ENCODE results near the gene MCM3AP.
"Not testable (repeated sequence)": the region's sequence is repeated elsewhere in the genome, so short reads cannot be mapped to it uniquely, and the experiment has no call there.

MCM3AP gene

GRCh38 chr21:46227811-46228344 is 57.5 kb downstream of the MCM3AP start:
- no peak for TF ChIP-seq CTCF (IDR thresholded peaks at IDR 0.05; ENCODE audit: borderline replicate concordance, control extremely low read depth, extremely low read depth, insufficient read depth, missing control alignments)
- in situ Hi-C loops (cut with MboI; ENCODE audit: low sequenced_read_pairs, unreplicated experiment): no loop called here
- DNase-seq (ENCODE audit: low spot score): peak; percentile 22

GRCh38 chr21:46226920-46227599 is 58.4 kb downstream of the MCM3AP start:
- in situ Hi-C loops (cut with MboI; ENCODE audit: low sequenced_read_pairs, unreplicated experiment): no loop called here
- DNase-seq (ENCODE audit: low spot score): peak; percentile 47
- no peak for TF ChIP-seq CTCF (IDR thresholded peaks at IDR 0.05; ENCODE audit: borderline replicate concordance, control extremely low read depth, extremely low read depth, insufficient read depth, missing control alignments)

- no peak for TF ChIP-seq CTCF (IDR thresholded peaks at IDR 0.05; ENCODE audit: borderline replicate concordance, control extremely low read depth, extremely low read depth, insufficient read depth, missing control alignments)
- DNase-seq (ENCODE audit: low spot score): no peak
- in situ Hi-C loops (cut with MboI; ENCODE audit: low sequenced_read_pairs, unreplicated experiment): no loop called here
Measured at GRCh38 chr21:46226146-46226545, 59.3 kb downstream of the MCM3AP start.

- DNase-seq (ENCODE audit: low spot score); in situ Hi-C loops (cut with MboI; ENCODE audit: low sequenced_read_pairs, unreplicated experiment): not testable (repeated sequence)
Measured at GRCh38 chr21:46223661-46224060, 61.8 kb downstream of the MCM3AP start.

GRCh38 chr21:46223217-46223616 is 62.2 kb downstream of the MCM3AP start:
- in situ Hi-C loops (cut with MboI; ENCODE audit: low sequenced_read_pairs, unreplicated experiment): no loop called here
- TF ChIP-seq CTCF (IDR thresholded peaks at IDR 0.05; ENCODE audit: borderline replicate concordance, control extremely low read depth, extremely low read depth, insufficient read depth, missing control alignments): no peak
- DNase-seq (ENCODE audit: low spot score): no peak

- in situ Hi-C loops (cut with MboI; ENCODE audit: low sequenced_read_pairs, unreplicated experiment): no loop called here
- no peak for TF ChIP-seq CTCF (IDR thresholded peaks at IDR 0.05; ENCODE audit: borderline replicate concordance, control extremely low read depth, extremely low read depth, insufficient read depth, missing control alignments)
- DNase-seq (ENCODE audit: low spot score): no peak
Measured at GRCh38 chr21:46222436-46223116, 62.8 kb downstream of the MCM3AP start.

All from GM13976 (cell line).